SU-DHL-6 (cell line): ENCODE results near the gene DNAH12.

Source experiments
- CTCF ChIP-seq: fragments of 200-600 bp; sonication (generic); IDR thresholded peaks from one replicate; pipeline ENCODE4 v1.5.1; 2017; ENCODE audit warnings: antibody characterized with exemption, mild to moderate bottlenecking, low read length, moderate library complexity; ENCODE audit not compliant: insufficient read depth, poor library complexity, severe bottlenecking
- EZH2phosphoT487 ChIP-seq: fragments of 200-600 bp; sonication (generic), shearing (Covaris generic); conservative IDR thresholded peaks from 2 replicates; pipeline ENCODE4 v1.6.1; 2018; ENCODE audit warnings: mild to moderate bottlenecking, antibody characterized with exemption, low read length, moderate library complexity, mixed read lengths

GRCh38 chr3:57389271-57389670 lies 154.9 kb downstream of the DNAH12 start:
- TF ChIP-seq CTCF (no peak), EZH2phosphoT487 (no peak)
